GM12873 (cell line): ENCODE measurements around the gene PTPN4.

Source experiments
- CTCF ChIP-seq: IDR thresholded peaks from 2 replicates; pipeline ENCODE4 v1.5.1; 2012; ENCODE audit warnings: low read depth, mild to moderate bottlenecking, moderate library complexity, low read length, control low read depth; ENCODE audit not compliant: insufficient read depth; ENCODE audit errors: missing control alignments

The PTPN4 gene

GRCh38 chr2:119734047-119734446, 25.7 kb upstream of the PTPN4 start:
- TF ChIP-seq CTCF = no peak

DNA sequence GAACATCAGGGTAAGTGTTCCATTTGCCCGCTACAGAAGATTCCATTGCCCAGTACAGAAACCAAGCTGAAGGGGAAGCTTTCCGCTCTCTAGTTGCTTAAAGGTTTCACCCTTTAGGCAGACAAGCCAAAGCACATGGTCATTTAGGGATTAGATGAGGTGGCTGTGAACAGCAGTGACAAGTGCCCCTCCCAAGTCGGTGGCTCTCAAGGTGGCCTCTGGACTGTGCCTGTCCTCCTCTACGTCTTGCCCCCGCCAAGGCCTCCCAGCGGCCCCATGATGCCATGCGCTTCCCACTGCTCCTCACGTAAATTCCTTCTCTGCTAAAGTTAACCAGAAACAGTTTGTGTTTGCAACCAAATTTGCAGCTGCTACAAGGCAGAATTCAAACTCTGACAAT, 24.2 kb upstream of the PTPN4 start:
- no peak for TF ChIP-seq CTCF

DNA sequence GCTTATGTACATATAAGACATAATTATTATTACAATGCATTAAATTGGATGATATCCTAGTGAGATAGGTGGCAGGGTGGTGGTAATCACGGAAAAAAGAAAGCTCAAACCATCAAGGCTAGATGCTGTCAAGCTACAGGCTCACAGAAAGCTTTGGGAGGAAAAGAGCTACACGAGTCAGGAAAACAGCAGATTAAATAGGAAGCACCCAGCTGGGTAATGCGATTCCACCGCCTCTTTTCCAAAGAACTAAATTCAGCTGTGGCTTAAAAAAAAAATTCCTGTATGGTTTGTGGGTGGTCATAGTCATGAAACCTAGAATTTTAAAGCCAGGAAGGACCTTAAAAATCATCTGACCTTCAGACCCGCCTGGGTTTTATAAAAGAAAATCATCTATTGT, 23.7 kb upstream of the PTPN4 start:
- TF ChIP-seq CTCF = no peak

- no peak for TF ChIP-seq CTCF
Measured at GRCh38 chr2:119739580-119740255, 20.0 kb upstream of the PTPN4 start.

DNA sequence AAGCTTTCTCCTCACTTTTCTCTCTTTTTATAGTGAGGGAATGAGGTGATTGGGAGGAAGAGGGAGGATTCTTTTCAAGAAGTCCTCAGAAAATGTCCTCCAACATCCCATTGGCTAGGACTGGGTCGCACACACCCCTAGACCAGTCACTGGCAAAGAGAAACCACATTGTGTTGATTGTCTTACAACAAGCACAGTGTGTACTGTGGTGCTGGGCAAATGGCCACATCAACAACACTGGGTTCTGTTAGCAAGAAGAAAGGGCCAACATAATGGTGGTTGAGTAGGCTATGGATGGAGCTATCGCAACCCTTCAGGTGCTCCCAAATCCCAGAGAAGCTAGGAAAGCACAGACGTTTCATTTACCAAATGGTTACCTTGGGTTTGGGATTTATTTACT, 18.7 kb upstream of the PTPN4 start:
- TF ChIP-seq CTCF = no peak

DNA sequence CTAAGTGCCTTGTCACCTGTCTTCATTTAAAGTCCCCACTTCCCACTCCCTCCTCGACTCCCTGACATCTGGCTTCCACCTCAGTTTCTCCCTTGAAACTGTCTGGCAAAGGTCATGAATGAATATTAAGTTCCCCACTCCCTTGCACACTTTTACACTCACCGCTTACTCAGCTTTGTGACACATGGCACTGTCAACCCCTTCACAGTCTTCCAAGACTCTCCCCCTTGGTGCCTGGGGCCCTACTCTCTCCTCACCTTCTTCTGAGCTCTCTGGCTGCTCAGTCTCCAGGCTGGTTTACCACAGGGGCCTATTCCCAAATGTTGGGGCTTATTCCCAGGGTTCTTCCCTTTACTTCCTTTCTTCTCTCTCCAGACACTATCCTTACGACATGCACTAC, 17.9 kb upstream of the PTPN4 start:
- no peak for TF ChIP-seq CTCF

GRCh38 chr2:119744335-119744939, 15.3 kb upstream of the PTPN4 start:
- TF ChIP-seq CTCF = no peak

GRCh38 chr2:119745566-119745965, 14.2 kb upstream of the PTPN4 start:
- TF ChIP-seq CTCF = no peak
